Measurements from ENCODE around the gene RAD23B. TPM values are rescaled to one million over a fixed set of nuclear protein-coding genes. Genes with fewer than 3 reads are reported as not detected.

Gene RAD23B
- total RNA-seq: 157 and 207 TPM in 2 replicates

GRCh38 chr9:107282759-107283622 lies at the start of gene RAD23B:
TSS of gene RAD23B (plus strand) at chr9:107283279. CDS start at chr9:107283630, 351 bp downstream.
- Histone ChIP-seq H3K36me3 (ENCODE audit: control insufficient read depth, insufficient read depth, low read length) (no peaks in the 10 kb centered on the region), H3K4me3 (ENCODE audit: low read depth, low read length) (peak within 1 kb of the TSS; percentile 99), H3K27me3 (ENCODE audit: control insufficient read depth, insufficient read depth, low read length) (no peaks in the 10 kb centered on the region)
- no peak for FAIRE-seq
- TF ChIP-seq CTCF (IDR thresholded peaks at IDR 0.05; ENCODE audit: insufficient read depth, low read length, severe bottlenecking): no peak
- DNase-seq (ENCODE audit: low read depth): peak; percentile 95

GRCh38 chr9:107235765-107236442 lies 47.2 kb upstream of the RAD23B start:
- FAIRE-seq: no peak
- no peak overlapping the region for H3K4me3 ChIP-seq (ENCODE audit: low read depth, low read length)
- no peaks in the 10 kb centered on the region for H3K27me3 ChIP-seq (ENCODE audit: control insufficient read depth, insufficient read depth, low read length)
- TF ChIP-seq CTCF (IDR thresholded peaks at IDR 0.05; ENCODE audit: insufficient read depth, low read length, severe bottlenecking): no peak
- no peaks in the 10 kb centered on the region for H3K36me3 ChIP-seq (ENCODE audit: control insufficient read depth, insufficient read depth, low read length)
- no peak for DNase-seq (ENCODE audit: low read depth)

- DNase-seq (ENCODE audit: low read depth): no peak
- no peaks in the 10 kb centered on the region for H3K36me3 ChIP-seq (ENCODE audit: control insufficient read depth, insufficient read depth, low read length)
- no peak for TF ChIP-seq CTCF (IDR thresholded peaks at IDR 0.05; ENCODE audit: insufficient read depth, low read length, severe bottlenecking)
- no peak for FAIRE-seq
- H3K27me3 ChIP-seq (ENCODE audit: control insufficient read depth, insufficient read depth, low read length): no peaks in the 10 kb centered on the region
- H3K4me3 ChIP-seq (ENCODE audit: low read depth, low read length): no peak overlapping the region
Measured at GRCh38 chr9:107237873-107238272, 45.2 kb upstream of the RAD23B start.

- DNase-seq (ENCODE audit: low read depth): peak; percentile 72
- peak; percentile 53 for TF ChIP-seq CTCF (IDR thresholded peaks at IDR 0.05; ENCODE audit: insufficient read depth, low read length, severe bottlenecking)
- H3K4me3 ChIP-seq (ENCODE audit: low read depth, low read length): no peak overlapping the region
- no peak for FAIRE-seq
- no peaks in the 10 kb centered on the region for H3K27me3 ChIP-seq (ENCODE audit: control insufficient read depth, insufficient read depth, low read length)
- H3K36me3 ChIP-seq (ENCODE audit: control insufficient read depth, insufficient read depth, low read length): no peaks in the 10 kb centered on the region
Measured at GRCh38 chr9:107239474-107239873, 43.6 kb upstream of the RAD23B start.

GRCh38 chr9:107240260-107240659 lies 42.8 kb upstream of the RAD23B start:
- no peak for DNase-seq (ENCODE audit: low read depth)
- FAIRE-seq: no peak
- Histone ChIP-seq H3K4me3 (ENCODE audit: low read depth, low read length) (no peak overlapping the region), H3K36me3 (ENCODE audit: control insufficient read depth, insufficient read depth, low read length) (no peaks in the 10 kb centered on the region), H3K27me3 (ENCODE audit: control insufficient read depth, insufficient read depth, low read length) (no peaks in the 10 kb centered on the region)
- no peak for TF ChIP-seq CTCF (IDR thresholded peaks at IDR 0.05; ENCODE audit: insufficient read depth, low read length, severe bottlenecking)
